Astrocyte (in vitro differentiated cells and primary cell): ENCODE data around the gene SCAMP1.

ENCODE experiments used
- CTCF ChIP-seq: IDR thresholded peaks from 2 replicates; pipeline ENCODE4 v1.5.1; 2011; ENCODE audit warnings: low read depth, mild to moderate bottlenecking, inconsistent platforms, low read length, moderate library complexity; ENCODE audit not compliant: insufficient read depth
- EZH2 ChIP-seq: IDR thresholded peaks from 2 replicates; pipeline ENCODE4 v1.6.1; 2012; ENCODE audit warnings: mild to moderate bottlenecking, low read length, inconsistent platforms; ENCODE audit not compliant: insufficient read depth

- TF ChIP-seq CTCF (no peak), EZH2 (no peak)
Measured at GRCh38 chr5:78476795-78477194, 116.4 kb downstream of the SCAMP1 start.
